HCT116 (cell line): ENCODE data around the gene KRTAP10-11. TPM values are rescaled to one million over a fixed set of nuclear protein-coding genes. Genes with fewer than 3 reads are reported as not detected.
A peak's percentile ranks its signal among the peaks of the same experiment; 100 is the strongest.

Experiments
- ATAC-seq: fragments of 200-7000 bp; cut with Tn5 transposase; 2 replicates; pipeline ENCODE4 v1.9.1; 2020; ENCODE audit warnings: mild to moderate bottlenecking, moderate library complexity
- BruUV-seq: library from RNA; stranded (reverse); fragments of 400-500 nt; replicated peaks from 2 replicates; lab custom pipeline; 2021; lab: Mats Ljungman, UMichigan
- CTCF ChIA-PET: fragments of 300-600 bp; sonication (Branson Sonifier 250); formaldehyde crosslinking; loops from one replicate; lab custom pipeline; 2021; ENCODE audit warnings: antibody characterized with exemption; lab: Charles Lee
- POLR2A ChIA-PET: fragments of 300-600, 350-600 bp; sonication (Branson Sonifier 250); formaldehyde crosslinking; loops from one replicate; lab custom pipeline; 2021; ENCODE audit warnings: antibody characterized with exemption; lab: Charles Lee
- RAD21 ChIA-PET, 2 experiments: fragments of 300-600 bp; sonication (Branson Sonifier 250); formaldehyde crosslinking; loops; one replicate each; lab custom pipeline; 2023; ENCODE audit warnings: low total read pairs in 2 of 2; ENCODE audit not compliant: uncharacterized antibody in 2 of 2, unreplicated experiment in 2 of 2, low non-redundant PET in 1 of 2; lab: Charles Lee
- DNase-seq: peaks from one replicate; pipeline ENCODE4 v3.0.0-alpha.2; 2010; ENCODE audit warnings: low read depth, low spot score
- H2AFZ ChIP-seq: fragments of 200-600 bp; shearing (Covaris generic), sonication (generic); 2 replicates; pipeline ENCODE4 v1.6.1; 2017; ENCODE audit warnings: low read depth, mixed run types, mixed read lengths, antibody characterized with exemption, low read length; ENCODE audit not compliant: poor library complexity, severe bottlenecking
- H3K27ac ChIP-seq: 2 replicates; pipeline ENCODE4 v1.5.1; 2012; ENCODE audit warnings: low read depth, low read length
- H3K27me3 ChIP-seq: fragments of 200-600 bp; sonication (generic); 2 replicates; pipeline ENCODE4 v1.6.1; 2016; ENCODE audit warnings: mixed run types, low read length, mixed read lengths; ENCODE audit not compliant: insufficient read depth
- H3K36me3 ChIP-seq, 2 experiments: fragments of 200-500 bp in 1 of 2; fragments of 200-600 bp in 1 of 2; sonication (Bioruptor generic) in 1 of 2; sonication (generic) in 1 of 2; 2 replicates each; pipeline versions ENCODE4 v1.5.1 to v1.6.1; 2014 to 2016; ENCODE audit warnings: low read length in 2 of 2, inconsistent platforms in 1 of 2, mixed read lengths in 1 of 2, mixed run types in 1 of 2; ENCODE audit not compliant: insufficient read depth in 2 of 2, control insufficient read depth in 1 of 2
- H3K4me1 ChIP-seq, 2 experiments: fragments of 200-600 bp in 1 of 2; sonication (generic) in 1 of 2; 2 replicates each; pipeline versions ENCODE4 v1.5.1 to v1.6.1; 2012 to 2017; ENCODE audit warnings: low read length in 2 of 2, inconsistent platforms in 1 of 2, mild to moderate bottlenecking in 1 of 2, mixed read lengths in 1 of 2, mixed run types in 1 of 2, moderate library complexity in 1 of 2; ENCODE audit not compliant: insufficient read depth in 2 of 2, control insufficient read depth in 1 of 2
- H3K4me2 ChIP-seq: fragments of 200-600 bp; sonication (generic); 2 replicates; pipeline ENCODE4 v1.6.1; 2017; ENCODE audit warnings: mixed run types, low read length, mixed read lengths
- H3K4me3 ChIP-seq, 2 experiments: fragments of 200-600 bp in 1 of 2; sonication (generic) in 1 of 2; replicated peaks in 1 of 2; 2 replicates each; pipeline ENCODE4 v1.5.1; 2011 to 2016; ENCODE audit warnings: low read length in 2 of 2, control low read depth in 1 of 2, low read depth in 1 of 2, mild to moderate bottlenecking in 1 of 2, mixed read lengths in 1 of 2, mixed run types in 1 of 2
- H3K79me2 ChIP-seq: fragments of 200-600 bp; sonication (generic); 2 replicates; pipeline ENCODE4 v1.6.1; 2017; ENCODE audit warnings: mild to moderate bottlenecking, mixed run types, low read length, moderate library complexity, mixed read lengths; ENCODE audit not compliant: insufficient read depth
- H3K9ac ChIP-seq: fragments of 200-600 bp; sonication (generic); 2 replicates; pipeline ENCODE4 v1.6.1; 2016; ENCODE audit warnings: low read length, mixed read lengths
- H3K9me2 ChIP-seq: fragments of 200-600 bp; sonication (generic), shearing (Covaris generic); 2 replicates; pipeline ENCODE4 v1.6.1; 2017; ENCODE audit warnings: mixed run types, mild to moderate bottlenecking, moderate library complexity; ENCODE audit not compliant: insufficient read depth
- H3K9me3 ChIP-seq, 2 experiments: fragments of 200-500 bp in 1 of 2; fragments of 200-600 bp in 1 of 2; sonication (Bioruptor generic) in 1 of 2; sonication (generic) in 1 of 2; 2 replicates each; pipeline ENCODE4 v1.6.1; 2014 to 2017; ENCODE audit warnings: low read length in 2 of 2, mixed read lengths in 2 of 2, inconsistent platforms in 1 of 2, low read depth in 1 of 2, mild to moderate bottlenecking in 1 of 2, mixed run types in 1 of 2, moderate library complexity in 1 of 2; ENCODE audit not compliant: control insufficient read depth in 1 of 2, insufficient read depth in 1 of 2
- H4K20me1 ChIP-seq: fragments of 200-600 bp; sonication (generic), shearing (Covaris generic); 2 replicates; pipeline ENCODE4 v1.6.1; 2017; ENCODE audit warnings: mixed run types, mild to moderate bottlenecking, moderate library complexity; ENCODE audit not compliant: insufficient read depth
- ATF3 ChIP-seq: IDR thresholded peaks from 2 replicates; pipeline ENCODE4 v1.6.1; 2012
- CEBPB ChIP-seq: IDR thresholded peaks from 2 replicates; pipeline ENCODE4 v1.6.1; 2012; ENCODE audit warnings: low read depth
- MAX ChIP-seq: IDR thresholded peaks from 2 replicates; pipeline ENCODE4 v1.6.1; 2012
- POLR2AphosphoS5 ChIP-seq: IDR thresholded peaks from 2 replicates; pipeline ENCODE4 v1.6.1; 2011; ENCODE audit warnings: mild to moderate bottlenecking, low read depth, low read length, moderate library complexity
- RAD21 ChIP-seq: IDR thresholded peaks from 2 replicates; pipeline ENCODE4 v1.6.1; 2012; ENCODE audit warnings: low read depth, mild to moderate bottlenecking
- SIN3A ChIP-seq: IDR thresholded peaks from 2 replicates; pipeline ENCODE4 v1.6.1; 2012; ENCODE audit warnings: low read depth
- SRF ChIP-seq: IDR thresholded peaks from 2 replicates; pipeline ENCODE4 v1.6.1; 2012; ENCODE audit warnings: low read depth
- YY1 ChIP-seq: IDR thresholded peaks from 2 replicates; pipeline ENCODE4 v1.6.1; 2011; ENCODE audit warnings: low read length, low read depth, moderate library complexity, mild to moderate bottlenecking; ENCODE audit not compliant: insufficient replicate concordance; ENCODE audit errors: extremely low read depth
- ZFX ChIP-seq: fragments of 450-650 bp; IDR thresholded peaks from 2 replicates; pipeline ENCODE4 v1.6.1; 2017
- ZNF274 ChIP-seq: fragments of 200-500 bp; sonication (Bioruptor generic); IDR thresholded peaks from 2 replicates; pipeline ENCODE4 v1.6.1; 2014; ENCODE audit warnings: mild to moderate bottlenecking, low read depth, low read length, inconsistent platforms
- intact Hi-C: fragments of 100-400 bp; cut with micrococcal nuclease; formaldehyde crosslinking; loops from 2 replicates; pipeline ENCODE4 v1.10.0; 2022
- total RNA-seq: library from RNA; stranded (reverse); gene quantifications from one replicate; pipeline ENCODE4 v1.2.1, GENCODE V29; 2021; ENCODE audit not compliant: unreplicated experiment

Gene KRTAP10-11
- total RNA-seq, 1 experiment from 2014 or later, result not detected

GRCh38 chr21:44681861-44682579, 35.8 kb downstream of the KRTAP10-11 start, which contains the start of gene KRTAP12-1:
Gene KRTAP12-1, minus strand, starts transcription at chr21:44682163. Its CDS starts 40 bp downstream, at chr21:44682123.
- Histone ChIP-seq H3K4me2 (no peak within 1 kb of the TSS), H2AFZ (no peak within 1 kb of the TSS), H3K27me3 (peaks cover 6% of the 10 kb centered on the region; the same call in 1 of the 2 replicates), H3K9ac (no peak within 1 kb of the TSS), H3K79me2 (no peaks in the 10 kb centered on the region), H3K9me3 (no peaks in the 10 kb centered on the region), H3K36me3 (no peaks in the 10 kb centered on the region), H3K9me2 (no peaks in the 10 kb centered on the region), H4K20me1 (no peaks in the 10 kb centered on the region), H3K4me1 (no peaks in the 10 kb centered on the region), H3K27ac (no peak within 1 kb of the TSS), H3K4me3 (no peak within 1 kb of the TSS)
- CTCF ChIA-PET, result interaction anchor here (0.6 kb wide), 1 partner anchor 109 kb away, joined by 3 read pairs; no protein-coding TSS in a partner anchor
- BruUV-seq, result no TSS peak
- intact Hi-C loops, result no loop called here
- TF ChIP-seq ATF3 (no peak), YY1 (no peak), POLR2AphosphoS5 (no peak)
- DNase-seq (no peak), ATAC-seq (0 out of 2 replicates have a peak, but pooled peaks have one; percentile 14)
- RAD21 ChIA-PET, result no interaction called here
- POLR2A ChIA-PET, result no interaction called here

GRCh38 chr21:44682580-44683151, 36.5 kb downstream of the KRTAP10-11 start:
- BruUV-seq, result no TSS peak
- TF ChIP-seq ATF3, result no peak
- no peak for TF ChIP-seq CEBPB
- TF ChIP-seq ZFX, result no peak
- no peak for TF ChIP-seq MAX
- no peak for TF ChIP-seq SIN3A
- no peak for TF ChIP-seq SRF
- no peak for TF ChIP-seq ZNF274
- no peak for TF ChIP-seq RAD21
- Histone ChIP-seq H3K4me1 (no peaks in the 10 kb centered on the region), H3K27ac (no peak overlapping the region), H3K79me2 (no peaks in the 10 kb centered on the region), H3K4me2 (no peak overlapping the region), H3K36me3 (no peaks in the 10 kb centered on the region), H3K9ac (no peak overlapping the region), H3K27me3 (peaks cover 6% of the 10 kb centered on the region; the same call in 1 of the 2 replicates), H3K4me3 (no peak overlapping the region), H2AFZ (no peak overlapping the region), H3K9me2 (no peaks in the 10 kb centered on the region), H4K20me1 (no peaks in the 10 kb centered on the region), H3K9me3 (no peaks in the 10 kb centered on the region)
- POLR2A ChIA-PET, result no interaction called here
- intact Hi-C loops, result no loop called here
- RAD21 ChIA-PET, result no interaction called here
- ATAC-seq, result no peak
- DNase-seq, result no peak
- CTCF ChIA-PET, result interaction anchor here (0.6 kb wide), 1 partner anchor 109 kb away, joined by 3 read pairs; no protein-coding TSS in a partner anchor
